CD8-positive, alpha-beta memory T cell (primary cell): ENCODE data around the gene MYOG. TPM values are rescaled to one million over a fixed set of nuclear protein-coding genes. Genes with fewer than 3 reads are reported as not detected.

Experiments
- CTCF ChIA-PET: fragments of 350-600 bp; sonication (Branson Sonifier 250); formaldehyde crosslinking; loops from one replicate; lab custom pipeline; 2021; ENCODE audit warnings: antibody characterized with exemption; lab: Charles Lee
- POLR2A ChIA-PET: fragments of 350-600 bp; sonication (Branson Sonifier 250); formaldehyde crosslinking; loops from one replicate; lab custom pipeline; 2021; ENCODE audit warnings: antibody characterized with exemption; lab: Charles Lee
- DNase-seq, 5 donors: peaks; one replicate each; pipeline versions ENCODE4 v3.0.0 to v3.0.0-alpha.2; 2020 to 2022; ENCODE audit warnings: mixed read lengths in 1 of 5
- H3K27ac ChIP-seq: one replicate; pipeline ENCODE4 v1.7.0; 2013; ENCODE audit warnings: low read depth, mild to moderate bottlenecking, low read length, moderate library complexity
- H3K27me3 ChIP-seq: 2 replicates; pipeline ENCODE4 v1.7.0; 2013; ENCODE audit warnings: low read length, mild to moderate bottlenecking; ENCODE audit not compliant: insufficient read depth, poor library complexity, severe bottlenecking
- H3K36me3 ChIP-seq: 2 replicates; pipeline ENCODE4 v1.7.0; 2013; ENCODE audit warnings: mild to moderate bottlenecking, low read length, moderate library complexity; ENCODE audit not compliant: insufficient read depth
- H3K4me1 ChIP-seq: 2 replicates; pipeline ENCODE4 v1.7.0; 2013; ENCODE audit warnings: mild to moderate bottlenecking, low read length, moderate library complexity; ENCODE audit not compliant: insufficient read depth
- H3K4me3 ChIP-seq: 2 replicates; pipeline ENCODE4 v1.7.0; 2013; ENCODE audit warnings: mild to moderate bottlenecking, low read length
- H3K9me3 ChIP-seq: 2 replicates; pipeline ENCODE4 v1.7.0; 2013; ENCODE audit warnings: mild to moderate bottlenecking, low read length
- H3K27ac Mint-ChIP-seq, 8 donors: one replicate each; pipeline ENCODE4 v1.8.0; 2020 to 2021; ENCODE audit warnings: mixed read lengths in 8 of 8, mild to moderate bottlenecking in 6 of 8, inconsistent platforms in 3 of 8, moderate library complexity in 3 of 8
- H3K27me3 Mint-ChIP-seq, 2 donors: one replicate each; pipeline ENCODE4 v1.8.0; 2020 to 2021; ENCODE audit warnings: mixed read lengths in 2 of 2, mild to moderate bottlenecking in 1 of 2, moderate library complexity in 1 of 2
- H3K36me3 Mint-ChIP-seq, 3 donors: one replicate each; pipeline ENCODE4 v1.8.0; 2020 to 2021; ENCODE audit warnings: mixed read lengths in 3 of 3, inconsistent platforms in 1 of 3, mild to moderate bottlenecking in 1 of 3
- H3K4me1 Mint-ChIP-seq, 3 donors: one replicate each; pipeline ENCODE4 v1.8.0; 2020 to 2021; ENCODE audit warnings: mixed read lengths in 3 of 3, inconsistent platforms in 1 of 3, mild to moderate bottlenecking in 1 of 3
- H3K4me3 Mint-ChIP-seq, 7 donors: one replicate each; pipeline ENCODE4 v1.8.0; 2020 to 2021; ENCODE audit warnings: mixed read lengths in 7 of 7, mild to moderate bottlenecking in 6 of 7, moderate library complexity in 4 of 7, inconsistent platforms in 2 of 7
- H3K9me3 Mint-ChIP-seq, 5 donors: one replicate each; pipeline ENCODE4 v1.8.0; 2020 to 2022; ENCODE audit warnings: mixed read lengths in 5 of 5, mild to moderate bottlenecking in 3 of 5, moderate library complexity in 2 of 5, inconsistent platforms in 1 of 5
- polyA plus RNA-seq: library from polyadenylated mRNA; unstranded; fragments of 300-500 nt; fragmentation: Illumina TruSeq; gene quantifications from one replicate; pipeline ENCODE4 v1.2.3, GENCODE V29; 2021
- total RNA-seq, 2 experiments: library from RNA; stranded (reverse); gene quantifications; one replicate each; pipeline ENCODE4 v1.2.3, GENCODE V29; 2021

The MYOG gene
- total and polyA plus RNA-seq, 3 experiments from 2014 or later = not detected

DNA sequence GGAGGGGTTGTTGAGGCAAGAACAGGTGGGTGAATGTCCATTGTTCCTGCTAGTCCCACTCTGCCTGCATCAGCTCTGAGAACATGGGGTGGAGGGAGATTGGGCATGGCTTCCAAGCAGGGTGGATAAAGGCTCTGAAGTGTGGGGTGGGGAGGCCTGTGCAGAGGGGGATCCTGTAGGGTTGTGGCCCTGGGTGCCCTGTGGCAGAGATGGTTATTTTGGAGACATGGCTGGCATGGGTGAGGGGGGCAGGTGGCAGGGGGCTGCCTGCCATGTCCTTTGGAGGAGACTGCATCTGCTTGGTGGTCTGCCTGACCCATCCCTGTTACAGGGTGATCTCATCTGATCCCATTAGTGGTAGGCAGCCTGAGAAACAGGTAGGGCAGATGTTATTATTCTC is 11.2 kb downstream of the MYOG start:
- H3K27me3 Mint-ChIP-seq = peaks cover 33 to 59% of the 10 kb centered on the region in 2 donors

DNA sequence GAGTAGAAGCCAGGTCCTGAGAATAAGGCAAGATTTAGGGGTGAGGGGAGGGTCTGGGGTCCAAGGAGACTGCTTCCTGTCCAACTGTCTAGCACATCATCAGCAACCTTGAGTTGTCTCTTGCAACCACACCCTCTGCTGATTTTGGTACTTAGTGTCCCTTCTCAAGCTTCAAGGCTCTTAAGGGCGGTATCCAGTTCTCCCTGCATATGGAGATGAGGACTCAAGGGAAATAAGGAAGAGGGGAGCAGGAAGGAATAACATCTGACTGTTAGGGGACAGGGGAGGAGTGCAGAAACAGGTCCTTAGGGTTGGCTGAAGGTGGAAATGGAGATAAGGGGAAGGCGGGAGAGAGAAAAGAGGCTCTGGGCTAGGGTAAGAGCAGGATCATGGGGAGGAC is 12.3 kb downstream of the MYOG start:
- H3K4me1 ChIP-seq = peaks cover 3% of the 10 kb centered on the region
- H3K36me3 ChIP-seq = no peaks in the 10 kb centered on the region
- Mint-ChIP-seq H3K27ac (no peak overlapping the region), H3K4me3 (no peak overlapping the region), H3K36me3 (peaks cover 0 to 1% (median 0%) of the 10 kb centered on the region in 3 donors), H3K9me3 (no peaks in the 10 kb centered on the region), H3K27me3 (peaks cover 30 to 52% of the 10 kb centered on the region in 2 donors), H3K4me1 (peaks cover 3 to 6% (median 5%) of the 10 kb centered on the region in 3 donors)
- peaks cover 7% of the 10 kb centered on the region for H3K27me3 ChIP-seq
- no peak overlapping the region for H3K4me3 ChIP-seq
- no peak for DNase-seq
- CTCF ChIA-PET = no interaction called here
- H3K9me3 ChIP-seq = no peaks in the 10 kb centered on the region
- POLR2A ChIA-PET = interaction anchor here (0.6 kb wide), 1 partner anchor 11 kb away, joined by 3 read pairs; no protein-coding TSS in a partner anchor
- no peak overlapping the region for H3K27ac ChIP-seq

More for the DNA sequence above, 11.2 kb downstream of the MYOG start:
- peaks cover 3% of the 10 kb centered on the region for H3K4me1 ChIP-seq
- DNase-seq = no peak
- H3K9me3 ChIP-seq = no peaks in the 10 kb centered on the region
- H3K27me3 ChIP-seq = peaks cover 7% of the 10 kb centered on the region
- Mint-ChIP-seq H3K36me3 (peaks cover 0 to 1% (median 0%) of the 10 kb centered on the region in 3 donors), H3K9me3 (no peaks in the 10 kb centered on the region), H3K27ac (no peak overlapping the region), H3K4me3 (peak overlapping the region in 1 of 7 donors; percentile 41), H3K4me1 (peaks cover 3 to 6% (median 5%) of the 10 kb centered on the region in 3 donors)
- no peaks in the 10 kb centered on the region for H3K36me3 ChIP-seq
- H3K27ac ChIP-seq = no peak overlapping the region
- CTCF ChIA-PET = no interaction called here
- no peak overlapping the region for H3K4me3 ChIP-seq
- POLR2A ChIA-PET = no interaction called here

GRCh38 chr1:203072911-203073310 is 12.9 kb downstream of the MYOG start:
- CTCF ChIA-PET = no interaction called here
- Histone ChIP-seq H3K36me3 (no peaks in the 10 kb centered on the region), H3K4me3 (no peak overlapping the region), H3K9me3 (no peaks in the 10 kb centered on the region), H3K27ac (no peak overlapping the region), H3K27me3 (peaks cover 7% of the 10 kb centered on the region), H3K4me1 (peaks cover 3% of the 10 kb centered on the region)
- Mint-ChIP-seq H3K9me3 (no peaks in the 10 kb centered on the region), H3K4me3 (no peak overlapping the region), H3K27ac (no peak overlapping the region), H3K27me3 (peaks cover 30 to 46% of the 10 kb centered on the region in 2 donors), H3K36me3 (peaks cover 0 to 1% (median 0%) of the 10 kb centered on the region in 3 donors), H3K4me1 (peaks cover 3 to 6% (median 5%) of the 10 kb centered on the region in 3 donors)
- POLR2A ChIA-PET = interaction anchor here (0.5 to 0.6 kb wide), 3 partner anchors 11 to 1333 kb away, joined by 3 read pairs; no protein-coding TSS in a partner anchor
- no peak for DNase-seq

GRCh38 chr1:203072002-203072602 is 13.7 kb downstream of the MYOG start:
- Mint-ChIP-seq H3K4me1 (peaks cover 3 to 6% (median 5%) of the 10 kb centered on the region in 3 donors), H3K27me3 (peaks cover 24 to 38% of the 10 kb centered on the region in 2 donors), H3K4me3 (no peak overlapping the region), H3K9me3 (no peaks in the 10 kb centered on the region), H3K36me3 (peaks cover 0 to 3% (median 0%) of the 10 kb centered on the region in 3 donors), H3K27ac (no peak overlapping the region)
- DNase-seq = no peak
- POLR2A ChIA-PET = no interaction called here
- CTCF ChIA-PET = no interaction called here
- H3K36me3 ChIP-seq = no peaks in the 10 kb centered on the region
- H3K4me3 ChIP-seq = no peak overlapping the region
- H3K9me3 ChIP-seq = no peaks in the 10 kb centered on the region
- H3K27me3 ChIP-seq = peaks cover 7% of the 10 kb centered on the region
- peaks cover 3% of the 10 kb centered on the region for H3K4me1 ChIP-seq
- H3K27ac ChIP-seq = no peak overlapping the region

- CTCF ChIA-PET = no interaction called here
- POLR2A ChIA-PET = no interaction called here
- no peak overlapping the region for H3K4me3 ChIP-seq
These were observed 16.6 kb downstream of the MYOG start for GRCh38 chr1:203069030-203069747.

GRCh38 chr1:203066965-203067364 is 18.8 kb downstream of the MYOG start:
- no peaks in the 10 kb centered on the region for H3K9me3 Mint-ChIP-seq
- Histone ChIP-seq H3K36me3 (no peaks in the 10 kb centered on the region), H3K4me3 (no peak overlapping the region), H3K27ac (no peak overlapping the region), H3K4me1 (no peaks in the 10 kb centered on the region), H3K9me3 (no peaks in the 10 kb centered on the region), H3K27me3 (no peaks in the 10 kb centered on the region)
- DNase-seq = no peak
- peaks cover 0 to 1% (median 0%) of the 10 kb centered on the region in 3 donors for H3K36me3 Mint-ChIP-seq
- peaks cover 0 to 5% of the 10 kb centered on the region in 2 donors for H3K27me3 Mint-ChIP-seq
- POLR2A ChIA-PET = no interaction called here
- CTCF ChIA-PET = no interaction called here
- H3K27ac Mint-ChIP-seq = no peak overlapping the region
- H3K4me1 Mint-ChIP-seq = no peaks in the 10 kb centered on the region
- H3K4me3 Mint-ChIP-seq = no peak overlapping the region

More at GRCh38 chr1:203069030-203069747, 16.6 kb downstream of the MYOG start:
- H3K4me3 Mint-ChIP-seq = no peak overlapping the region
- no peaks in the 10 kb centered on the region for H3K9me3 Mint-ChIP-seq
- H3K27ac ChIP-seq = no peak overlapping the region
- no peaks in the 10 kb centered on the region for H3K4me1 ChIP-seq
- H3K36me3 Mint-ChIP-seq = peaks cover 0 to 3% (median 0%) of the 10 kb centered on the region in 3 donors
- H3K36me3 ChIP-seq = no peaks in the 10 kb centered on the region
- H3K27me3 ChIP-seq = no peaks in the 10 kb centered on the region
- peaks cover 9 to 17% of the 10 kb centered on the region in 2 donors for H3K27me3 Mint-ChIP-seq
- DNase-seq = no peak
- H3K27ac Mint-ChIP-seq = no peak overlapping the region
- H3K9me3 ChIP-seq = no peaks in the 10 kb centered on the region
- no peaks in the 10 kb centered on the region for H3K4me1 Mint-ChIP-seq

- H3K27ac Mint-ChIP-seq = no peak overlapping the region
- CTCF ChIA-PET = no interaction called here
These were observed 19.8 kb downstream of the MYOG start for GRCh38 chr1:203065986-203066385.

GRCh38 chr1:203065191-203065590 is 20.6 kb downstream of the MYOG start:
- H3K36me3 Mint-ChIP-seq = peaks cover 0 to 5% (median 0%) of the 10 kb centered on the region in 3 donors
- Histone ChIP-seq H3K36me3 (no peaks in the 10 kb centered on the region), H3K4me1 (no peaks in the 10 kb centered on the region), H3K27me3 (no peaks in the 10 kb centered on the region), H3K4me3 (no peak overlapping the region), H3K27ac (no peak overlapping the region), H3K9me3 (no peaks in the 10 kb centered on the region)
- H3K4me1 Mint-ChIP-seq = no peaks in the 10 kb centered on the region
- ChIA-PET POLR2A (no interaction called here), CTCF (no interaction called here)
- H3K27me3 Mint-ChIP-seq = peaks cover 1 to 10% of the 10 kb centered on the region in 2 donors
- DNase-seq = no peak
- H3K9me3 Mint-ChIP-seq = no peaks in the 10 kb centered on the region
- no peak overlapping the region for H3K4me3 Mint-ChIP-seq
- H3K27ac Mint-ChIP-seq = no peak overlapping the region

More at GRCh38 chr1:203065986-203066385, 19.8 kb downstream of the MYOG start:
- no peaks in the 10 kb centered on the region for H3K9me3 ChIP-seq
- Mint-ChIP-seq H3K4me3 (no peak overlapping the region), H3K4me1 (no peaks in the 10 kb centered on the region), H3K9me3 (no peaks in the 10 kb centered on the region), H3K27me3 (peaks cover 1 to 7% of the 10 kb centered on the region in 2 donors), H3K36me3 (peaks cover 0 to 4% (median 0%) of the 10 kb centered on the region in 3 donors)
- POLR2A ChIA-PET = no interaction called here
- H3K27me3 ChIP-seq = no peaks in the 10 kb centered on the region
- H3K4me3 ChIP-seq = no peak overlapping the region
- no peaks in the 10 kb centered on the region for H3K4me1 ChIP-seq
- H3K27ac ChIP-seq = no peak overlapping the region
- no peaks in the 10 kb centered on the region for H3K36me3 ChIP-seq
- DNase-seq = no peak
